Activated T-helper 2 cell treated with anti-CD3 and anti-CD28 coated beads, Interferon-gamma antibody, Interleukin-2, Interleukin-4, amounts not matched to agents 10 μg/mL and 5 μg/mL and 100 μg/mL, durations not matched to agents 14 hours and 24 hours and 36 hours (primary cell): ENCODE data around the gene TMEM121. TPM values are rescaled to one million over a fixed set of nuclear protein-coding genes. Genes with fewer than 3 reads are reported as not detected.

ENCODE experiments used
- DNase-seq: peaks from one replicate; pipeline ENCODE4 v3.0.0; 2021; ENCODE audit warnings: low spot score
- H3K27ac Mint-ChIP-seq: one replicate; pipeline ENCODE4 v1.8.0; 2021; ENCODE audit warnings: mixed read lengths
- H3K27me3 Mint-ChIP-seq: one replicate; pipeline ENCODE4 v1.8.0; 2021; ENCODE audit warnings: low read depth, mixed read lengths
- H3K36me3 Mint-ChIP-seq: one replicate; pipeline ENCODE4 v1.8.0; 2021; ENCODE audit warnings: low read depth, mixed read lengths
- H3K4me1 Mint-ChIP-seq: one replicate; pipeline ENCODE4 v1.8.0; 2021; ENCODE audit warnings: low read depth, mixed read lengths
- H3K4me3 Mint-ChIP-seq: one replicate; pipeline ENCODE4 v1.8.0; 2021; ENCODE audit warnings: low read depth, mild to moderate bottlenecking, moderate library complexity, mixed read lengths
- H3K9me3 Mint-ChIP-seq: one replicate; pipeline ENCODE4 v1.8.0; 2021; ENCODE audit warnings: mixed read lengths
- intact Hi-C: fragments of 100-400 bp; cut with micrococcal nuclease; formaldehyde crosslinking; loops from one replicate; pipeline ENCODE4 v1.15.1; 2023
- total RNA-seq: library from RNA; stranded (reverse); gene quantifications from 2 replicates; pipeline ENCODE4 v1.2.3, GENCODE V29; 2022

The TMEM121 gene
- total RNA-seq, 1 donor from 2014 or later, result 9.6 TPM

- H3K9me3 Mint-ChIP-seq, result no peaks in the 10 kb centered on the region
- H3K4me3 Mint-ChIP-seq, result no peak overlapping the region
- no peaks in the 10 kb centered on the region for H3K36me3 Mint-ChIP-seq
- intact Hi-C loops, result no loop called here
- no peak overlapping the region for H3K27ac Mint-ChIP-seq
- H3K4me1 Mint-ChIP-seq, result peaks cover 6% of the 10 kb centered on the region
- DNase-seq, result no peak
- peaks cover 11% of the 10 kb centered on the region for H3K27me3 Mint-ChIP-seq
Observed at GRCh38 chr14:105505101-105505500, 21.3 kb upstream of the TMEM121 start.

DNA sequence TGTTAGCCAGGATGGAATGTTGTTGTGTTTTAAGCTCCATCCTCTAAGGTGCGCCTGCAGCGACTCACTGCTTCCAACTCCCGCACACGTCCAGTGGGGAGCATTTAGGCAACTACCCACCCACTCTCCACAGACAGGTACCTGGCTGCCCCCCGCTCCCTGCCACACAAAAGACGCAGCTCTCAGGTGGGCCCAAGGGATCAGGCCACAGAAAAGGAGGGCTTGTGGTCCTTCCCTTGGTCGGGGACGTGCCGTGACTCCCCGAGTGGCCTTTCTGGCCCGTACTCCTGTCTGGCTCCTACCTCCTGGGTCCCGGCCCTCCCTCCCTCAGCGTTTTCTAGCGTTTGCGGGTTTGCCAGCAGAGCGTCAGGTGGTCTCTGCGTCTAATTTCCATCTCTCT lies 19.1 kb upstream of the TMEM121 start:
- DNase-seq, result no peak
- H3K36me3 Mint-ChIP-seq, result no peaks in the 10 kb centered on the region
- intact Hi-C loops, result no loop called here
- peaks cover 15% of the 10 kb centered on the region for H3K27me3 Mint-ChIP-seq
- no peak overlapping the region for H3K4me3 Mint-ChIP-seq
- H3K4me1 Mint-ChIP-seq, result peaks cover 6% of the 10 kb centered on the region
- no peak overlapping the region for H3K27ac Mint-ChIP-seq
- no peaks in the 10 kb centered on the region for H3K9me3 Mint-ChIP-seq

DNA sequence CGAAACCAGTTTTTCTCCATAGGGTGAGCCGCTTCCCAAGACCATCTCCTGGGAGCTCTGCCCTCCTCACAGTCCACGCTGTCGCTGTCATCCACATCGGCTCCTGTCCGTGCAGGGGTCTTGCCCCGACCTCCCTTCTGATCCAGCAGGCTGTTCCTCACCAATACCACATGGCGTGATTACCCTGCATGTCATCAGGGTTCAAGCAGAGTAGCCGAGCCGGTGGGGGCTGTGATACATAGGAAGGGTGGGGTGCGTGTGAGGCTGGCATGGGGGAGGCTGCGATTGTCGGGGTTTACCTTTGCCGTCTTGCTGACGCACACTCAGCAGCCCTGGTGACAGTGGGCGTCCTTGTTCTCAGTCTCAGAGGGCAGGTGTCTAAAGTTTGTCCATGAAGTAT lies 18.3 kb upstream of the TMEM121 start:
- Mint-ChIP-seq H3K27me3 (peaks cover 15% of the 10 kb centered on the region), H3K4me3 (no peak overlapping the region), H3K4me1 (peaks cover 6% of the 10 kb centered on the region), H3K27ac (no peak overlapping the region), H3K36me3 (no peaks in the 10 kb centered on the region), H3K9me3 (no peaks in the 10 kb centered on the region)
- no peak for DNase-seq
- intact Hi-C loops, result no loop called here

GRCh38 chr14:105508601-105509000 lies 17.8 kb upstream of the TMEM121 start:
- Mint-ChIP-seq H3K9me3 (no peaks in the 10 kb centered on the region), H3K4me3 (no peak overlapping the region), H3K27ac (no peak overlapping the region), H3K27me3 (peaks cover 15% of the 10 kb centered on the region), H3K36me3 (no peaks in the 10 kb centered on the region), H3K4me1 (peaks cover 6% of the 10 kb centered on the region)
- intact Hi-C loops, result no loop called here
- DNase-seq, result no peak

GRCh38 chr14:105517096-105517495 lies 9.3 kb upstream of the TMEM121 start:
- peaks cover 25% of the 10 kb centered on the region for H3K27me3 Mint-ChIP-seq
- no peak overlapping the region for H3K27ac Mint-ChIP-seq
- no peaks in the 10 kb centered on the region for H3K4me1 Mint-ChIP-seq
- intact Hi-C loops, result no loop called here
- H3K4me3 Mint-ChIP-seq, result no peak overlapping the region
- H3K36me3 Mint-ChIP-seq, result no peaks in the 10 kb centered on the region
- DNase-seq, result no peak
- H3K9me3 Mint-ChIP-seq, result peaks cover 2% of the 10 kb centered on the region

- intact Hi-C loops, result no loop called here
- Mint-ChIP-seq H3K27me3 (peaks cover 32% of the 10 kb centered on the region), H3K9me3 (no peaks in the 10 kb centered on the region), H3K4me3 (no peak overlapping the region), H3K27ac (no peak overlapping the region), H3K36me3 (no peaks in the 10 kb centered on the region), H3K4me1 (no peaks in the 10 kb centered on the region)
- no peak for DNase-seq
Observed at GRCh38 chr14:105519946-105520698, 6.3 kb upstream of the TMEM121 start.

- no peak for DNase-seq
- intact Hi-C loops, result no loop called here
- no peaks in the 10 kb centered on the region for H3K9me3 Mint-ChIP-seq
- peaks cover under 1% of the 10 kb centered on the region for H3K4me1 Mint-ChIP-seq
- H3K4me3 Mint-ChIP-seq, result no peak overlapping the region
- H3K27ac Mint-ChIP-seq, result no peak overlapping the region
- no peaks in the 10 kb centered on the region for H3K36me3 Mint-ChIP-seq
- H3K27me3 Mint-ChIP-seq, result peaks cover 24% of the 10 kb centered on the region
Observed at GRCh38 chr14:105525326-105525725, 1.1 kb upstream of the TMEM121 start.

DNA sequence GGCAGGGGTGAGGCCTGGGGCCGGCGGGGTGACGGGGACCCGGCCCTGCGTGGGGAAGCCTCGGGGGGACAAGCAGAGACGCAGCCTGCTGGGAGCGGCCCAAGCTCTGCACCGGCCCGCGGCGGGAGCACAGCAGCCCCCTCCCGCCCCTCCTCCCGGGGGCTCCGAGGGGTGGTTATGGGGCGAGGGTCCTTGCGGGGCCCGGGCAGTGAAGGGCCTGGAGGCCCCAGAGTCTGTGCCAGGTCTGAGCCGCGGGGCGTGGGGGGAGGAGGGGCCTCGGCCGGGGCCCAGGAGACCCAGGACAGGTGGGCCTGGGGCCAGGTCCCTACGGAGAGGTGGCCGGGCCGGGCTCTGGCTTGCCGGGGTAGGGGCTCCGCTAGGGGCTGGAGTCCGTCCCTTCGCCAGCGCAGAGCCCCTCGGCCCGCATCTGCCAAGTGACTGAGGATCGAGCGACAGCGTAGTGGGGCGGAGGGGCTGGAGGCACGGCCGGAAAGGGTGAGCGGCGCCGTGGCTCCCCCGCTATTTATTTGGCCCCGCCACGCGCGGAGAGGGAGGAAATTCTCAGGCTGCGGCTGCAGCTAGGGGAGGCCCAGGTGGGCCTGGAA lies 495 bp downstream of the TMEM121 start:
- Mint-ChIP-seq H3K4me1 (peaks cover 2% of the 10 kb centered on the region), H3K27ac (peak overlapping the region; percentile 38), H3K9me3 (no peaks in the 10 kb centered on the region), H3K4me3 (peak overlapping the region; percentile 71), H3K27me3 (peaks cover 25% of the 10 kb centered on the region), H3K36me3 (no peaks in the 10 kb centered on the region)
- intact Hi-C loops, result no loop called here
- no peak for DNase-seq

DNA sequence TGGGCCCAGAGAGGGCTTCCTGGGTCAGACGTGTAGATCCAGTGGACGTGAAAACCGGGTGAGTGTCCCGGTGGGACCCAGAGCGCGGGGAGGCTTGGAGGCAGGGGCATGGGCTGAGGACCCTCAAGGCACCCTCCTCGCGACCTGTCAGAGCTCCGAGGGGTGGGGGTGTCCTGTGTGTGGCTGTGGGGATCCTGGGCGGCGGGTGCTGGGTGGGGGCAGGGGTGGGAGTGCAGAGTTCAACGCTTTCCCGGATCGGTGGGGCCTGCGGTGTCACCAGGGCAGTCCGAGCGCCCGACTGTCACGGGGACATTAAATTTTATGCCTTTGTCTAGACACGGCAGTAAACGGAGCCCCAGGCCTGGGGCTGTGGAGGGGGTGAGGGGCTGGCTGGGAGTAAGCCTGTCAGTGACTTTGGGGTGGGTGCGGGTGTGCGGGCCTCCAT lies 1.0 kb downstream of the TMEM121 start:
- H3K36me3 Mint-ChIP-seq, result no peaks in the 10 kb centered on the region
- H3K27ac Mint-ChIP-seq, result peak overlapping the region; percentile 38
- peak overlapping the region; percentile 71 for H3K4me3 Mint-ChIP-seq
- H3K27me3 Mint-ChIP-seq, result peaks cover 25% of the 10 kb centered on the region
- DNase-seq, result no peak
- H3K4me1 Mint-ChIP-seq, result peaks cover 2% of the 10 kb centered on the region
- intact Hi-C loops, result no loop called here
- no peaks in the 10 kb centered on the region for H3K9me3 Mint-ChIP-seq

DNA sequence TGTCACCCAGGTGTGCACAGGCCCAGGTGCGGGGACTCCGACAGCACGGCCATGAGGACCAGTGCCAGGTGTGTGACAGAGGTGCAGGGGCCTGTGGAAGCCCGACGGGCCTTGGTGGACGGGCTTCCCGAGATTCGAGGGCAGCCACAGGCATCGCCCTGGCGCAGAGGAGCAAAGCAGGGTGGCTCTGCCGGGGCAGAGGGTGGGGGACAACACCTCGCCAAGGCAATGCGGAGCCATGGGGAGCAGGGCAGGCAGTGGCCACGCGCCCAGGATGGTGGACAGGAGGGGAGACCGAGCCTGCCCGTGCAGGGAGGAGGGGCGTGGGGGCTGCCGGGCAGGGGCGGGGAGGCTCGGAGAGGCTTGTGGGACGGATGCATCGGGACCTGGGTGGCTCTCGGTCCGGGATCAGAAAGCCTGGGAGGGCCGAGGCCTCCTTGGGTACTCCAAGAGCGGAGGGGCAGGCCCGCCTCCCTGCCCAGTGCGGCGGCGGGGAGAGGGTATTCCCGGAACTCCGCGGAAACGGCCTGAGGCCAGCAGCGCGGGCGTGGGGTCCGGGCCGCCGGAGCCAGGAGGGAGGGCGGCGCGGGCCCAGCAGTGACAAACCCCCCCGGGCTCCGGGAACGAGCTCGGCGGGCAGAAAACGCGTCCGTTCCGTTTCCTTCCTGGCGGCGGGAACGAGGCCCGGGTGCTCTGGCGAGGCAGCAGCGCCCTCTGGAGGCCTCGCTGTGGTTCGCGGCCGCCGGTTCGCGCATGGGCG lies 1.6 kb downstream of the TMEM121 start:
- Mint-ChIP-seq H3K4me1 (peaks cover 2% of the 10 kb centered on the region), H3K9me3 (no peaks in the 10 kb centered on the region), H3K36me3 (no peaks in the 10 kb centered on the region), H3K27me3 (peaks cover 25% of the 10 kb centered on the region), H3K27ac (no peak overlapping the region), H3K4me3 (peak overlapping the region; percentile 71)
- intact Hi-C loops, result loop anchor here (2.0 kb wide), 3 partner anchors 37 to 157 kb away; partner anchors contain the start of gene TEDC1
- peak; percentile 75 for DNase-seq

GRCh38 chr14:105528586-105529318 lies 2.4 kb downstream of the TMEM121 start:
- peaks cover 23% of the 10 kb centered on the region for H3K27me3 Mint-ChIP-seq
- DNase-seq, result no peak
- H3K9me3 Mint-ChIP-seq, result no peaks in the 10 kb centered on the region
- intact Hi-C loops, result loop anchor here (2.0 kb wide), 3 partner anchors 38 to 158 kb away; partner anchors contain the start of gene TEDC1
- H3K36me3 Mint-ChIP-seq, result no peaks in the 10 kb centered on the region
- H3K27ac Mint-ChIP-seq, result peak overlapping the region; percentile 82
- peaks cover 2% of the 10 kb centered on the region for H3K4me1 Mint-ChIP-seq
- H3K4me3 Mint-ChIP-seq, result peak overlapping the region; percentile 77

GRCh38 chr14:105529319-105529568 lies 2.9 kb downstream of the TMEM121 start:
- H3K4me3 Mint-ChIP-seq, result peak overlapping the region; percentile 77
- peaks cover 2% of the 10 kb centered on the region for H3K4me1 Mint-ChIP-seq
- no peak for DNase-seq
- H3K36me3 Mint-ChIP-seq, result no peaks in the 10 kb centered on the region
- no peaks in the 10 kb centered on the region for H3K9me3 Mint-ChIP-seq
- intact Hi-C loops, result loop anchor here (2.0 kb wide), 3 partner anchors 38 to 158 kb away; partner anchors contain the start of gene TEDC1
- H3K27me3 Mint-ChIP-seq, result peaks cover 21% of the 10 kb centered on the region
- H3K27ac Mint-ChIP-seq, result peak overlapping the region; percentile 82
